DOHH2 (cell line): ENCODE results near the gene RGS4.

ENCODE experiments used
- CTCF ChIP-seq: fragments of 200-600 bp; sonication (generic); IDR thresholded peaks from one replicate; pipeline ENCODE4 v1.5.1; 2014; ENCODE audit warnings: antibody characterized with exemption, mild to moderate bottlenecking, low read depth, low read length; ENCODE audit not compliant: poor library complexity, severe bottlenecking
- EZH2phosphoT487 ChIP-seq: fragments of 200-600 bp; sonication (generic); IDR thresholded peaks from 2 replicates; pipeline ENCODE4 v1.6.1; 2017; ENCODE audit warnings: borderline replicate concordance, mild to moderate bottlenecking, antibody characterized with exemption, low read length, moderate library complexity, mixed read lengths

GRCh38 chr1:163102590-163102989 lies 33.4 kb downstream of the RGS4 start:
- TF ChIP-seq EZH2phosphoT487 (no peak), CTCF (no peak)
